Stimulated activated CD8-positive, alpha-beta memory T cell treated with anti-CD3 and anti-CD28 coated beads, Interleukin-2, amount 100 ng/mL, for 48 hours (primary cell): ENCODE results near the gene FLNB.
"Not testable (repeated sequence)": the region's sequence is repeated elsewhere in the genome, so short reads cannot be mapped to it uniquely, and the experiment has no call there.

ENCODE experiments used
- DNase-seq, 2 donors: peaks; one replicate each; pipeline ENCODE4 v3.0.0-alpha.2; 2020; ENCODE audit warnings: low read depth in 2 of 2

The FLNB gene

GRCh38 chr3:58051658-58052261 lies 43.5 kb downstream of the FLNB start:
- DNase-seq, result not testable (repeated sequence)

GRCh38 chr3:58052373-58053273 lies 44.4 kb downstream of the FLNB start:
- DNase-seq, result peak; percentile 30 to 46

- no peak for DNase-seq
Measured at GRCh38 chr3:58054652-58055051, 46.4 kb downstream of the FLNB start.

GRCh38 chr3:58055314-58055713 lies 47.1 kb downstream of the FLNB start:
- no peak for DNase-seq

- DNase-seq, result not testable (repeated sequence)
Measured at GRCh38 chr3:58055891-58056290, 47.7 kb downstream of the FLNB start.

GRCh38 chr3:58058361-58059263 lies 50.4 kb downstream of the FLNB start:
- DNase-seq, result no peak

- no peak for DNase-seq
Measured at GRCh38 chr3:58059349-58060321, 51.4 kb downstream of the FLNB start.

GRCh38 chr3:58062472-58062871 lies 54.2 kb downstream of the FLNB start:
- DNase-seq, result no peak

GRCh38 chr3:58063022-58063815 lies 55.0 kb downstream of the FLNB start:
- DNase-seq, result no peak

- DNase-seq, result no peak
Measured at GRCh38 chr3:58064923-58065638, 56.9 kb downstream of the FLNB start.

GRCh38 chr3:58065700-58066167 lies 57.5 kb downstream of the FLNB start:
- DNase-seq, result no peak

GRCh38 chr3:58066842-58067241 lies 58.6 kb downstream of the FLNB start:
- no peak for DNase-seq

GRCh38 chr3:58068122-58068809 lies 60.0 kb downstream of the FLNB start:
- no peak for DNase-seq

GRCh38 chr3:58071480-58071971 lies 63.3 kb downstream of the FLNB start:
- DNase-seq, result no peak

GRCh38 chr3:58072052-58072762 lies 64.0 kb downstream of the FLNB start:
- no peak for DNase-seq

- DNase-seq, result no peak
Measured at GRCh38 chr3:58072763-58073130, 64.5 kb downstream of the FLNB start.

- no peak for DNase-seq
Measured at GRCh38 chr3:58073301-58074108, 65.3 kb downstream of the FLNB start.
